Left cardiac atrium (tissue), 4 donors: ENCODE measurements around the gene PRPS1L1. TPM values are rescaled to one million over a fixed set of nuclear protein-coding genes. Genes with fewer than 3 reads are reported as not detected.

Experiments used
- ATAC-seq, 2 donors: fragments of 200-7000 bp; cut with Tn5 transposase; one replicate each; pipeline ENCODE4 v1.9.1; 2020; ENCODE audit warnings: mild to moderate bottlenecking in 2 of 2, moderate library complexity in 2 of 2
- DNase-seq: peaks from one replicate; pipeline ENCODE4 v3.0.0-alpha.2; 2020
- intact Hi-C, 2 donors: fragments of 100-400 bp; cut with DNase I; formaldehyde crosslinking; loops; one replicate each; pipeline versions ENCODE4 v1.14.1 to v1.15.1; 2022 to 2023
- total RNA-seq, 2 donors: library from RNA; stranded (reverse); fragmentation: NEBNext Ultra II Directional; extraction: Animal tissue kit (Norgen Biotek cat#: 25700); gene quantifications; one replicate each; pipeline ENCODE4 v1.2.1, GENCODE V29; 2021
- donor health status: DM: no; HTN: yes; CAD: no.
- donor health status: DM: no; HTN: yes; CAD: no; lungs with severe emphysema.
- donor health status: DM: yes; HTN: yes; CAD: no.
- donor health status: Dilated cardiomyopathy.

The PRPS1L1 gene
- total RNA-seq, 2 donors from 2014 or later: not detected

DNA sequence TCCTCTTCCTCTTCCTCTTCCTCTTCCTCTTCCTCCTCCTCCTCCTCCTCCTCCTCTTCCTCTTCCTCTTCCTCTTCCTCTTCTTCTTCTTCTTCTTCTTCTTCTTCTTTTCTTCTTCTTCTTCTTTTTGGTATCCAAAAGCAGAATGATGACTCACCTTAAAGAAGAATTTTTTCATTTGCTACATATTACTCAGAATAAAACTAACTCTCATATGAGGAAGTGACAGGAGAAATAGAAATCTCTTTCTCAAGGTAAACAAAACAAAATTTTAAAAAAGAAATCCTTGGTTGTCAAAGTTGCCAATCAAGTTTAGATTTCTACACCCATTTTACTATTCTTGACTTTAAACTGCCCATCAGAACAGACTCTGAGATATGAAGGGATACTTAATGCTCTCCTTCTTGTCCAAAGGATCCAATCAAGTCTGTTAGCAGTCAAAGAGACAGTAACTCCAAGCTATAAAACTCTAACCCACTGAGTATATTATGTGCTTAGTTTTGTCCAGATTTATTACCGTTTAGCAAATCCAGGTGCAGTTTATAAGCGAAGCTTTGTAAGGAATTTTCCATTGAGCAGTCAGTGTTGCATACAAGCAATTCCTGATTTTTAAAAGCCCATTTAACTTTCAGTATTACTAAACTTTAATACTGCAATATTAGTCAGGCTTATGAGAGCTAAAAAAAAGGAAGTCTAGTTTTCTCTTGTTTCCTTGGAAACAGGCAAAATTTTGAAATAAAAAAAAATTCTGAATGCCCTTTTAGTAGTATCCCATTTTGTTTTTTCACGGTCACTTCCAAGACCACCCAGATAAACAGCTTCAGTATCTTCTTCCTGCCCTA is 44.2 kb downstream of the PRPS1L1 start:
- intact Hi-C loops: no loop called here
- ATAC-seq: peak in 1 of 2 donors; percentile 28
- no peak for DNase-seq

DNA sequence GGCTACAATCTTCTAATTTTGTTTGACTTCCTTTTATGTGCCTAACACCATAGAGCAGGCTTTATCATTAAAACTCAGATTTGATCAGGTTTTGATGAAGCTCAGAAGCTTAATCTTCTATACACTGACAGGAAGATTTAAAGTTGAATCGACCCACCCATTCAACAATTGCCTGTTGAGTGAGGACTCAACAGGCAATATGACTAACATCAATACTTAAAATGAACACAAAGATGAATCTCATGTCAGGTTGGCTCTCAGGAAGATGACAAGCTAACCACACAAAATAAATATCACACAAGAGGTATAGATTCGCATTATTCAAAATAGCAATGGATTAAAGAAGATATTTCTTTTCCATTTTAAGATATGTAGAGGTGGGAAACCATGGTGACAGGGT is 50.7 kb downstream of the PRPS1L1 start:
- no peak for DNase-seq
- no peak for ATAC-seq
- intact Hi-C loops: no loop called here

Other genes with a start within 250 kb of the PRPS1L1 start
- gene SNX13, start 87.4 kb downstream of the PRPS1L1 start, total RNA-seq: 10 to 100 TPM; 38.0 to 46.4 TPM